CD4-positive, alpha-beta T cell (primary cell): ENCODE data around the gene RPL18A. TPM values are rescaled to one million over a fixed set of nuclear protein-coding genes. Genes with fewer than 3 reads are reported as not detected.

Source experiments
- ATAC-seq: fragments of 200-7000 bp; cut with Tn5 transposase; one replicate; pipeline ENCODE4 v1.10.0; 2022; ENCODE audit warnings: mild to moderate bottlenecking; ENCODE audit not compliant: poor library complexity
- CTCF ChIA-PET: fragments of 350-600 bp; sonication (Branson Sonifier 250); formaldehyde crosslinking; loops from one replicate; lab custom pipeline; 2021; ENCODE audit warnings: antibody characterized with exemption, inconsistent platforms; lab: Charles Lee
- POLR2A ChIA-PET: fragments of 350-600 bp; sonication (Branson Sonifier 250); formaldehyde crosslinking; loops from one replicate; lab custom pipeline; 2021; ENCODE audit warnings: antibody characterized with exemption, inconsistent platforms; lab: Charles Lee
- DNase-seq, 14 experiments: peaks; one replicate each; pipeline ENCODE4 v3.0.0-alpha.2; 2013 to 2020; ENCODE audit warnings: mixed read lengths in 2 of 14
- H3K27ac ChIP-seq, 2 donors: one replicate each; pipeline versions ENCODE4 v1.5.1 to v1.7.0; 2013; ENCODE audit warnings: low read length in 2 of 2, low read depth in 1 of 2, mild to moderate bottlenecking in 1 of 2
- H3K27me3 ChIP-seq, 2 experiments: 1 replicate in 1 of 2; 2 replicates in 1 of 2; pipeline versions ENCODE4 v1.6.1 to v1.7.0; 2013; ENCODE audit warnings: low read length in 2 of 2, control low read depth in 1 of 2, mild to moderate bottlenecking in 1 of 2, moderate library complexity in 1 of 2; ENCODE audit not compliant: insufficient read depth in 2 of 2, control insufficient read depth in 1 of 2
- H3K36me3 ChIP-seq: one replicate; pipeline ENCODE4 v1.6.1; 2013; ENCODE audit warnings: low read length, control low read depth; ENCODE audit not compliant: insufficient read depth
- H3K4me1 ChIP-seq: one replicate; pipeline ENCODE4 v1.6.1; 2013; ENCODE audit warnings: low read length, control low read depth; ENCODE audit not compliant: insufficient read depth
- H3K4me3 ChIP-seq: one replicate; pipeline ENCODE4 v1.5.1; 2013; ENCODE audit warnings: mild to moderate bottlenecking, low read length, moderate library complexity
- H3K9me3 ChIP-seq, 2 experiments: 1 replicate in 1 of 2; 2 replicates in 1 of 2; pipeline versions ENCODE4 v1.6.1 to v1.7.0; 2013; ENCODE audit warnings: low read length in 2 of 2, mild to moderate bottlenecking in 2 of 2, control low read depth in 1 of 2, moderate library complexity in 1 of 2; ENCODE audit not compliant: control insufficient read depth in 1 of 2, insufficient read depth in 1 of 2
- H3K27ac Mint-ChIP-seq: one replicate; pipeline ENCODE4 v1.8.0; 2020; ENCODE audit warnings: mixed read lengths
- H3K27me3 Mint-ChIP-seq: one replicate; pipeline ENCODE4 v1.8.0; 2021; ENCODE audit warnings: mixed read lengths
- H3K36me3 Mint-ChIP-seq: one replicate; pipeline ENCODE4 v1.8.0; 2021; ENCODE audit warnings: low read depth, mixed read lengths
- H3K4me1 Mint-ChIP-seq: one replicate; pipeline ENCODE4 v1.8.0; 2021; ENCODE audit warnings: low read depth, mixed read lengths
- H3K4me3 Mint-ChIP-seq: one replicate; pipeline ENCODE4 v1.8.0; 2020; ENCODE audit warnings: mild to moderate bottlenecking, mixed read lengths
- H3K9me3 Mint-ChIP-seq: one replicate; pipeline ENCODE4 v1.8.0; 2020; ENCODE audit warnings: mixed read lengths
- intact Hi-C, 2 experiments: fragments of 100-400 bp; cut with DNase I in 1 of 2; cut with micrococcal nuclease in 1 of 2; formaldehyde crosslinking; loops; one replicate each; pipeline versions ENCODE4 v1.15.1 to v1.9.0; 2023 to 2025; cut with DNase I, micrococcal nuclease
- total RNA-seq, 174 experiments: library from RNA in 2 of 174; stranded (reverse) in 2 of 174; gene quantifications; one replicate each; pipeline ENCODE4 v1.2.3 and lab custom pipeline; 2021 to 2026
- TF ChIP-seq, protein P1 (sequence below): fragments of 200-600 bp; IDR thresholded peaks from one replicate; pipeline ENCODE4 v1.8.0; 2022; ENCODE audit warnings: antibody characterized with exemption, mild to moderate bottlenecking

RPL18A gene
- total RNA-seq, 2 experiments from 2014 or later, result 4,157 to 4,260 TPM

- no peak for ATAC-seq
- H3K4me1 Mint-ChIP-seq, result peaks cover 11% of the 10 kb centered on the region
- H3K27ac Mint-ChIP-seq, result no peak overlapping the region
- POLR2A ChIA-PET, result interaction anchor here (1.1 kb wide), 1 partner anchor 36 kb away, joined by 3 read pairs; the partner anchor contains the start of gene JAK3
- peaks cover 12% of the 10 kb centered on the region for H3K4me1 ChIP-seq
- H3K4me3 Mint-ChIP-seq, result no peak overlapping the region
- intact Hi-C loops, result no loop called here
- no peak overlapping the region for H3K27ac ChIP-seq
- TF ChIP-seq, protein P1, sequence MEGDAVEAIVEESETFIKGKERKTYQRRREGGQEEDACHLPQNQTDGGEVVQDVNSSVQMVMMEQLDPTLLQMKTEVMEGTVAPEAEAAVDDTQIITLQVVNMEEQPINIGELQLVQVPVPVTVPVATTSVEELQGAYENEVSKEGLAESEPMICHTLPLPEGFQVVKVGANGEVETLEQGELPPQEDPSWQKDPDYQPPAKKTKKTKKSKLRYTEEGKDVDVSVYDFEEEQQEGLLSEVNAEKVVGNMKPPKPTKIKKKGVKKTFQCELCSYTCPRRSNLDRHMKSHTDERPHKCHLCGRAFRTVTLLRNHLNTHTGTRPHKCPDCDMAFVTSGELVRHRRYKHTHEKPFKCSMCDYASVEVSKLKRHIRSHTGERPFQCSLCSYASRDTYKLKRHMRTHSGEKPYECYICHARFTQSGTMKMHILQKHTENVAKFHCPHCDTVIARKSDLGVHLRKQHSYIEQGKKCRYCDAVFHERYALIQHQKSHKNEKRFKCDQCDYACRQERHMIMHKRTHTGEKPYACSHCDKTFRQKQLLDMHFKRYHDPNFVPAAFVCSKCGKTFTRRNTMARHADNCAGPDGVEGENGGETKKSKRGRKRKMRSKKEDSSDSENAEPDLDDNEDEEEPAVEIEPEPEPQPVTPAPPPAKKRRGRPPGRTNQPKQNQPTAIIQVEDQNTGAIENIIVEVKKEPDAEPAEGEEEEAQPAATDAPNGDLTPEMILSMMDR, result no peak
- no peaks in the 10 kb centered on the region for H3K27me3 ChIP-seq
- no peaks in the 10 kb centered on the region for H3K9me3 Mint-ChIP-seq
- H3K36me3 ChIP-seq, result no peaks in the 10 kb centered on the region
- H3K36me3 Mint-ChIP-seq, result no peaks in the 10 kb centered on the region
- no peak overlapping the region for H3K4me3 ChIP-seq
- H3K9me3 ChIP-seq, result no peaks in the 10 kb centered on the region
- no peak for DNase-seq
- H3K27me3 Mint-ChIP-seq, result no peaks in the 10 kb centered on the region
- CTCF ChIA-PET, result no interaction called here
Observed at GRCh38 chr19:17812099-17812498, 47.6 kb upstream of the RPL18A start.

DNA sequence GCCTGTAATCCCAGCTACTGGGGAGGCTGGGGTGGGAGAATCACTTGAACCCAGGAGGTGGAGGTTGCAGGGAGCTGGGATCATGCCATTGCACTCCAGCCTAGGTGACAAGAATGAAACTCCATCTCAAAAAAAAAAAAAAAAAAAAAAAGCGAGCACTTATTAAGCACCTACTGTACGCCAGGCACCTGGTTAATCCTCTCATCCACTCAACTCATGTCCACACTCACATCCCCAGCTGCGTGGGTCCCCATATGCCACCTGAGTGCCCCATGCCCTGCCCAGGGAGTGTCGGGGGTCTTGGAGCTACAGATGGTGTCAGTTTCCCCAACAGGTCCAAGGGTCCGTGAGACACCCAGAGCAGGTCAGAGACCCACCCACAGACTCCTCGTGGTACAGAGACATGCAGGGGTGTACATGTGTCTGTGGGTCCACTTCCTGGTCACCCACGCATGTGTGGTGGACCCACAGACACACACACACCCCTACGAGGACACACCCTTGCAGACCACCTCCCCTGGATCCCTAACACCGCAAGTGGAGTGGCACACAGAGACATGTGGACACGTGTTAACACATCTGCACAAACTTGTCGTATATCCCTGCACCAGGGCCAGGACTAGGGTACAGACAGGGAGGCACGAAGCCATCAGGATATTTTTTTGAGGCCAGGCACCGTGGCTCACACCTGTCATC, 41.9 kb upstream of the RPL18A start:
- ATAC-seq (no peak), DNase-seq (no peak)
- no peaks in the 10 kb centered on the region for H3K9me3 Mint-ChIP-seq
- intact Hi-C loops, result no loop called here
- CTCF ChIA-PET, result no interaction called here
- no peaks in the 10 kb centered on the region for H3K4me1 Mint-ChIP-seq
- H3K36me3 ChIP-seq, result no peaks in the 10 kb centered on the region
- no peaks in the 10 kb centered on the region for H3K27me3 Mint-ChIP-seq
- no peak overlapping the region for H3K27ac Mint-ChIP-seq
- TF ChIP-seq, protein P1, result no peak
- no peaks in the 10 kb centered on the region for H3K27me3 ChIP-seq
- H3K4me3 Mint-ChIP-seq, result no peak overlapping the region
- no peaks in the 10 kb centered on the region for H3K9me3 ChIP-seq
- H3K27ac ChIP-seq, result no peak overlapping the region
- POLR2A ChIA-PET, result no interaction called here
- no peaks in the 10 kb centered on the region for H3K36me3 Mint-ChIP-seq
- no peak overlapping the region for H3K4me3 ChIP-seq
- no peaks in the 10 kb centered on the region for H3K4me1 ChIP-seq

DNA sequence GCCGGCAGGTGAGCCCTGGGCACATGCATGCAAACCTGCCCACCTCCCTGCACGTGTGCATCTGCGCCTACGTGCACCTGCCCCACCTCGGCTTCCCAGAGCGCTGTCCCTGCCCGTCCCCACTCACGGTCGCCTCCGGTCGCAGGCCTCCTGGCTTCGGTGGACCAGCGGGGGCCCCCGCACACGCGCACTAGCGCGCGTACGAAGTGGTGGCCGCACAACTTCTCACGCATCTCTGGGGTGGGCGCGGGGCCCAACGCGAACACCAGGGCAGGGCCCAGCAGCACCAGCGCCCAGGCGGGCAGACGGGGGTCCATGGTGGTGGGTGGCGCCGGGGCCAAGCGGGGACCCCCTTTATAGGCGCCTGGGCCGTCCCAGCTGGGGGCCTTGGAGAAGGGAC, 38.5 kb upstream of the RPL18A start, which contains the start of gene INSL3:
Gene INSL3, minus strand, starts transcription at position 330 of the 400 bp plus-strand sequence. Its CDS starts 13 bp downstream, at position 317.
- H3K4me3 Mint-ChIP-seq, result no peak within 1 kb of the TSS
- POLR2A ChIA-PET, result no interaction called here

More for the DNA sequence above, 38.5 kb upstream of the RPL18A start, which contains the start of gene INSL3:
- Histone ChIP-seq H3K27me3 (no peaks in the 10 kb centered on the region), H3K27ac (no peak within 1 kb of the TSS), H3K4me3 (no peak within 1 kb of the TSS), H3K36me3 (peaks cover 15% of the 10 kb centered on the region), H3K9me3 (no peaks in the 10 kb centered on the region), H3K4me1 (no peaks in the 10 kb centered on the region)
- Mint-ChIP-seq H3K36me3 (peaks cover 21% of the 10 kb centered on the region), H3K9me3 (no peaks in the 10 kb centered on the region), H3K4me1 (no peaks in the 10 kb centered on the region), H3K27me3 (no peaks in the 10 kb centered on the region), H3K27ac (no peak within 1 kb of the TSS)
- intact Hi-C loops, result no loop called here
- TF ChIP-seq, protein P1, result no peak
- CTCF ChIA-PET, result no interaction called here
- ATAC-seq, result no peak
- no peak for DNase-seq
